NCI-H82 treated with DMSO at 0.1 percent for 48 hours (cell line): ENCODE data around the gene KRTAP5-8.
"Not testable (repeated sequence)": the region's sequence is repeated elsewhere in the genome, so short reads cannot be mapped to it uniquely, and the experiment has no call there.

ENCODE experiments used
- DNase-seq: peaks from one replicate; lab custom pipeline; 2025; ENCODE audit not compliant: unreplicated experiment; lab: John Stamatoyannopoulos, UW

The KRTAP5-8 gene

GRCh38 chr11:71542879-71543777, 5.3 kb downstream of the KRTAP5-8 start:
- no peak for DNase-seq

- DNase-seq: no peak
These were observed 6.0 kb downstream of the KRTAP5-8 start for GRCh38 chr11:71543866-71544265.

GRCh38 chr11:71544525-71545214, 6.8 kb downstream of the KRTAP5-8 start:
- no peak for DNase-seq

GRCh38 chr11:71545405-71545966, 7.7 kb downstream of the KRTAP5-8 start:
- DNase-seq: no peak

- no peak for DNase-seq
These were observed 10.3 kb downstream of the KRTAP5-8 start, which contains the start of gene KRTAP5-9 for GRCh38 chr11:71548120-71548519. Gene KRTAP5-9, plus strand, starts transcription at chr11:71548420. Its CDS starts 238 bp downstream, at chr11:71548658.

GRCh38 chr11:71548716-71549151, 10.9 kb downstream of the KRTAP5-8 start:
- no peak for DNase-seq

- no peak for DNase-seq
These were observed 13.9 kb downstream of the KRTAP5-8 start for GRCh38 chr11:71551711-71552110.

GRCh38 chr11:71554996-71555395, 17.2 kb downstream of the KRTAP5-8 start:
- DNase-seq: no peak

- no peak for DNase-seq
These were observed 17.7 kb downstream of the KRTAP5-8 start for GRCh38 chr11:71555508-71555907.

GRCh38 chr11:71556018-71556417, 18.2 kb downstream of the KRTAP5-8 start:
- no peak for DNase-seq

GRCh38 chr11:71557257-71557656, 19.4 kb downstream of the KRTAP5-8 start:
- no peak for DNase-seq

GRCh38 chr11:71558996-71559395, 21.2 kb downstream of the KRTAP5-8 start:
- no peak for DNase-seq

GRCh38 chr11:71562120-71562519, 24.3 kb downstream of the KRTAP5-8 start:
- DNase-seq: no peak

- DNase-seq: no peak
These were observed 25.6 kb downstream of the KRTAP5-8 start for GRCh38 chr11:71563406-71563805.

- DNase-seq: no peak
These were observed 26.6 kb downstream of the KRTAP5-8 start for GRCh38 chr11:71564430-71564829.

GRCh38 chr11:71565263-71565662, 27.4 kb downstream of the KRTAP5-8 start, which contains the start of gene KRTAP5-10:
Gene KRTAP5-10, plus strand, starts transcription at chr11:71565563. Its CDS starts 25 bp downstream, at chr11:71565588.
- DNase-seq: no peak

GRCh38 chr11:71566081-71566620, 28.3 kb downstream of the KRTAP5-8 start:
- DNase-seq: no peak

GRCh38 chr11:71566626-71567599, 29.1 kb downstream of the KRTAP5-8 start:
- not testable (repeated sequence) for DNase-seq

GRCh38 chr11:71567633-71568032, 29.8 kb downstream of the KRTAP5-8 start:
- DNase-seq: not testable (repeated sequence)

- DNase-seq: no peak
These were observed 31.0 kb downstream of the KRTAP5-8 start for GRCh38 chr11:71568704-71569349.
